DMS 273 (cell line): ENCODE results near the gene SLC34A1.
"Not testable (repeated sequence)": the region's sequence is repeated elsewhere in the genome, so short reads cannot be mapped to it uniquely, and the experiment has no call there.

Experiments used
- DNase-seq: peaks from one replicate; lab custom pipeline; 2025; ENCODE audit not compliant: unreplicated experiment; lab: John Stamatoyannopoulos, UW

The SLC34A1 gene

DNA sequence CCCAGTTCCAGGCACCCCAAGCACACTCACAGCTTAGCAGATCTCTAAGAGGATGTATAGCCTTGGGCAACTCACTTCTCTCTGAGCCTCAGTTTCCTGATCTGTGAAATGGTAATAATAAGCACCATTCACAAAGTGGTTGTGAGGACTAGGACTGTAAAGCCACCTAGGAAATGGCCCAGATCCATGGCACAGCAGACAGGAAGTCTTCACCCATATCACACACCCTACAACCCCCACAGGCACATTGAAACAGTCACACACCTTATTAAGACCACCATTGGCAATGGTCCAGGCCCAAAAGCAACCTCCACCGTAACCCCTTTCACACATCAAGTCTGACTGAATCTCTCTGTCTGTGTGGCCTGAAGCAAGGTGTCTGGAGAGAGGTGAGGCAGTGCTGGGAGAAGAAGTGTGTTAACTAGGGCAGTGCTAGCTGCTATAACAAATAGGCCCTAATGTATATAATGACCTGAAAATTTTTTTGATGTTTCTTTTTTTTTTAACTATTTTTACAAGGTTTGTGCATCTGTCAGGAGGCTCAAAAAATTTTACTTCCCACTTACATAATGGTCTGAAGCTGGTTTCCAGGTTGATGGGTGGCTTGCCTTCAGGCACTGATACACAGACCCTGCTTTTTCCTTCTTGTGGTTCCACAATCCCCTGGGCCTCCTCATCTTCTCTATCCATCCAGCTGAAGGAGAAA lies 28.9 kb upstream of the SLC34A1 start:
- DNase-seq, result no peak

DNA sequence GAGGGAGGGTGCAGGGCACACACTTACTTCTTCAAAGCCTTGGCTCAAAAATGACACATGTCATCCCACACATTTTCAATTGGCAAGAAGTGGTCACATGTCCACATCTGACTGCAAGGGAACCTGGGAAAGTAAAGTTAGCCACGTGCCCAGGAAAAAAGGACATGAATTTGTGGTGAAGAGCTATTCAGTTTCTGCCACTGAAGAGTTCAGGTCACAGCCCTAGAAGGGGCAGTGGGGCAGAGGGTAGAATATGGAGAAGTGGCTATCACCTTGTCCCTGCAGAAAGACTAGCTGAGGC lies 28.4 kb upstream of the SLC34A1 start:
- no peak for DNase-seq

DNA sequence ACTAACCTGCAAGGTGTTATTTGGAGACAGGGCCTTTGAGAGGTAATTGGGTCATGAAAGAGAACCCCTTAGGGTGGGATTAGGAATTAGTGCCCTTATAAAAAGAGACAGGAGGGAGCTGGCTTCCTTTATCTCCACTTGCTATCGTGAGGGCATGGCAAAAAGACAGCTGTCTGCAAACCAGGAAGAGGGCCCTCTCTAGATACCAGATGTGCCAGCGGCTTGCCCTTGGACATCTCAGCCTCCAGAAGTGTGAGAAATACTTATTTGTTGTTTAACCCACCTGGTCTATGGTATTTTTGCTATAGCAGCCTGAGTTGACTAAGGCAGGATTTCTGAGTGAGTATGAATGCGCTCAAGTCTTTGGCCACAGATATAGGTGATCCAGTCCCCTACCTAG lies 27.5 kb upstream of the SLC34A1 start:
- DNase-seq, result no peak

DNA sequence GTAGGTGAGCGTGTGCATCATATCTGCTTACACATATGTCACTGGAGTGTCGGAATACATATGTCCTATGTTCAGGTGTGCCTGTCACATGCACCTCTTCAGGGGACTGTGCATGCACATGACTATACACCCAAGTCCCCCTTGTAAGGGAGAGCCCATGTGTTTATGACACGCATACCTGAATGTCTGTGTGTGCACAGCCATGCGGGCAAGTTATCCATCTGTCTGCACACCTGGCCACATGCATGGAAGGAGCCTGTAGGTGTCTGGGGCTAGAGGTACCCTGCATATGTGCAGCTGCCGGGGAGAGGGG lies 27.1 kb upstream of the SLC34A1 start:
- DNase-seq, result no peak

DNA sequence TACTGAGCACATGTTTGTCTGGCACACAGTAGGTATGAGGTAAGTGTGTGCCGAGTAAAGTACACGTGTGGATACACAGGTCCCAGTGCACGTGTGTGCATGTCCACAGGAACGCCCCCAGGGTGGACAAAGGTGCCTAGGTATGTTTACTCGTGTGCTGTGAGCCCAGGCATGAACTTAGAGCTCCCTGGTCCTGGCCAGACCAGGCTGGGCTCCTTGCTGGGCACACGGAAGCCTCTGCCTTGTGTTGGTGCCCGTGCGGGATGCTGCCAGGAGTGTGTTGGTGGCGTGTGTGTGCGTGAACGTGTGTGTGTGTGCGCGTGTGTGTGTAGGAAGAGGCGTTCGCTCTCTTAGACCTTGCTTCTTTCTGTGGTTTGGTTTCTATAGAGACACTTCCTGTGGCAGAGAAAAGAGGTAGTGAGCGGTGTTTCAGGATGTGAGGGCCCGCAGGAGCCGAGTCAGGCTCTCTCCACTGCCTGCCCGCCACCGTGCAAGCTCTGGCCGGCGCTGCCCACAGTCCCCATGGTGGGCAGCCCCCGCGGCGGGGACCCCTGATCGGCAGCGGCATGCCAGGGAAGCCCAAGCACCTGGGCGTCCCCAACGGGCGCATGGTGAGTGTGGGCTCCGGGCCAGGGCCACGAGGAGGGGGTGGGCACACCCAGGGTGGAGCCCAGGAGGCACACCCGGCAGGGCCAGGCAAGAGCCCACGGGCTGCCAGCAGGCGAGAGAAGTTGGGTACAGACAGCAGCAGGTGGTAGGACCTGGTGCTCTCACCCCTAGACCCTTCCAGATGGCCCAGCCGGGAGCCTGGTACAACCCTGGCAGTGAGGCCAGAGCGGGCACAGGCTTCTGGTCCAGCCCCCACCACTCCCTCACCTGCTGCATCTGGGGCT lies 26.5 kb upstream of the SLC34A1 start, which contains the start of gene RGS14:
Gene RGS14 (plus strand): TSS at position 466 of the 893 bp plus-strand sequence. CDS start 101 bp downstream, at position 567.
- DNase-seq, result peak; percentile 77

DNA sequence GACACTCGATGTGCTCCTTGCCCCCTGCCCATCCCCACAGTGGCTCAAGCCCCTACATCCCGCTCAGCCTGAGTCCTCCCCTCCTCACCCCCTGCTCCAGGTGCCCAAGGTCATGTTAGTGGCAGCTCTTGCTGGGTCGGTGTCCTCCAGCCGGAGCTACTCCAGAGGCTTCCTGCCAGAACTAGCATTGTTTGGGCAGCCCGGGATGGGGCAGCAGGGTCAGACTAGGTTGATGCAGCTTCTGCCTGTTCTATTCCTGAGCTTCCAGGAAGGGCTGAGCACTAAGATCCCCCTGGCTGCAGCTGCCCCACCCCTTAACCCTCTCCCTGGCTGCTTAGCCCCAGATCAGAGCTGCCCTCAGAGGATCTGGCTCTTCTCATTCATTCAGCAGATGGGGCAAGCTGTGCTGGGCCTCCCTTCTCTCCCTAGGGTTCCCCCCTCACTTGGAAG lies 25.8 kb upstream of the SLC34A1 start:
- DNase-seq, result peak; percentile 63

DNA sequence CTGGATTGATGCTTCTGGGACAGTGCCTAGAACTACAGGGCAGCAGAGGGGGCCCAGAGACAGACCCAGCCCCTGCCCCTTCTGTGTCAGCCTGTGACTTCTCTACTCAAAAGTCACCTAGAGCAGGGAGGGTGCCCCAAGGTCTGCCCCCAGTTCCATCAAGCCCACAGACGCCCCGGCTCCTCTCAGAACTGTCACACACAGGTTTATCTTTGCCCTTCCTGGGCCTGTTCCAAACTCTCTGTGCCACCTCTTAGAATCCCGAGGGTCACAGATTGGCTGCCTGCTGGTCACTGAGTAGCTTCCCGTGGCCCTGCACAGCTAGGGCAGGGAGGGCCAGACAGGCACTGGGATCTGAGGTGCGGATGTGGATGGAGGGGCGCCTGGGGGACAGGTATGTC lies 24.8 kb upstream of the SLC34A1 start:
- no peak for DNase-seq

DNA sequence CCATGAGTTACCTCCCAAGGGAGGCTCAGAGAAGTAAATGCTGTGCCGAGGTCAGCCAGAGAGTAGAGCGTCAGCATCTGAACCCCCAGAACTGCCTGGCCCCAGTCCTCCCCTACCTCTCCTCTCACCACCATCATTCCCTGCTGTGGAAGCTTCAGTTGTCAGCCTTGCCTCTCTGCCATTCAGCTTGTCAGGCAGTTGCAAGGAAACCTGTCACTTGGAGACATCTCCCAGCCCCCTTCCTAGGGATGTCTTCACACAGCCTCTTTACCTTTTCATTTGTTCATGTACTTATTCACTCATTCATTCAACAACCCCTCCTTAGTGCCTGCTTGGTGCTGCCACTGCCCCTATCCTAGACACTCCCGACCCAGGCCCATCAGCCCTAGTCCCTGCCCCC lies 24.4 kb upstream of the SLC34A1 start:
- DNase-seq, result no peak

DNA sequence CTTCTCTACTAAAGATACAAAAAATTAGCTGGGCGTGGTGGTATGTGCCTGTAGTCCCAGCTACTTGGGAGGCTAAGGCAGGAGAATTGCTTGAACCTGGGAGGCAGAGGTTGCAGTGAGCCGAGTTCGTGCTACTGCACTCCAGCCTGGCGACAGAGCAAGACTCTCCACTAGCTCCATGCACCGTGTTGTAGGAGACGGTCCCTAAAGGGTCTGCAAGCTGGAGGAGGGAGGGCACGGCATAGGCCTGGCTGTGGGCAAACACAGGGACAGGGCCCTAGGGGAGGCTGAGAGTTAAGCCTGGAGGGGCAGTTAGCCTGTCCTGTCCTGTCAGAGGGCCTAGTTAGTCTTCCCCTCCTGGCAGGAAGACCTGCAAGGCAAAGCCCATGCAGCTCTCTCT lies 23.5 kb upstream of the SLC34A1 start:
- not testable (repeated sequence) for DNase-seq

DNA sequence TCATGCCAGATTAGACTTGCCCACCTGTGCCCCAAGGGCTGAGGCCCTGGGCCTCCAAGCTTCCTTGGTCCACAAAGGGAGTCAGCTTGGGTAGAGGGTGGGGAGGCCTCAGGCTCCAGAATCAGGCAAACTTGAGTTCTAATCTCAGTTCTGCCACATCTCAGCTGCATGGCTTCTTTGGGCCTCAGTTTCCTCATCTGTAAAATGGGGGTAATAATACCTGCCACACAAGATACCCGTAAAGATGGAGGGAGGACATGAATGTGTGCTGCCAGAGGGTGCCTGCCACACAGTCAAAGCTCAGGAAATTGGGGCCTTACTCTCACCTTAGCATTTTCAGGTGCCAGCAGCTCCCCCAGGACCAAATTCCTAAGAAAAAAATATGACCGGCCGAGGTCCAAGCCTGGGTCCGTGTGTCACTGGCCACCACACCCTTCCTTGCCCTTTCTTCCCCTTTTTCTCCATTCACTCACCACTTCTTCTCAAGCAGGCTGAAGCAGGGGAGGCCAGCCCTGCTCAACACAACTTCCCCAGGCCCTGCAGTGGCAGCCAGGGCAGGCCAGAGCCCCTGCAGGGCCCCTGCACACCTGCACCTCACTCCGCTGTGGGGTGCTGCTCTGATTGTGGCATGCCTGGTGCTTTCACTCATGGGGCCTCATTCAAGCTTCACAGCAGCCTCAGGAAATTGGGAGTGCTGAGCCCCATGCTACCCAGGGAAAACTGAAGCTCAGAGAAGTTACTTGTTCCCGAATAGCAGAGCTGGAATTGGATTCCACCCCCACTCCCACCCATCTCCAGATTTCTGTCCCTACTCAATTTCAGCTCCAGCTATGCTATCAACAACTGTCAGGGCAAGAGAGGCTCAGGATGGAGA lies 22.6 kb upstream of the SLC34A1 start:
- no peak for DNase-seq

DNA sequence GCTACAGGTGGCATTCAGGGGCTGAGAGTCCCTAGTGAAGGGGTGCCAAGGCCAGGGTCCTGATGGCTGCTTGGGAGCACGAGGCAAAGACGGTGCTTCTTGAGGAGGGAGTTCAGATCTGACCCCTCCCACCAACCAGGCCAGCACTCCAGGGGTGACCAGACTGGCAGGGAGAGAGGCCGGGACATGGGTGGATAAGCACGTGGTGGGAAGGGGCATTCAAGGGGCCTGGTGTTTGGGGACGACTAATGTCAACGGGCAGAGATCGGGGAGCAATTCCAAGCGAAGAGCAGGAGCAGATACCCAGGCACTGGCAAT lies 22.0 kb upstream of the SLC34A1 start:
- DNase-seq, result no peak

DNA sequence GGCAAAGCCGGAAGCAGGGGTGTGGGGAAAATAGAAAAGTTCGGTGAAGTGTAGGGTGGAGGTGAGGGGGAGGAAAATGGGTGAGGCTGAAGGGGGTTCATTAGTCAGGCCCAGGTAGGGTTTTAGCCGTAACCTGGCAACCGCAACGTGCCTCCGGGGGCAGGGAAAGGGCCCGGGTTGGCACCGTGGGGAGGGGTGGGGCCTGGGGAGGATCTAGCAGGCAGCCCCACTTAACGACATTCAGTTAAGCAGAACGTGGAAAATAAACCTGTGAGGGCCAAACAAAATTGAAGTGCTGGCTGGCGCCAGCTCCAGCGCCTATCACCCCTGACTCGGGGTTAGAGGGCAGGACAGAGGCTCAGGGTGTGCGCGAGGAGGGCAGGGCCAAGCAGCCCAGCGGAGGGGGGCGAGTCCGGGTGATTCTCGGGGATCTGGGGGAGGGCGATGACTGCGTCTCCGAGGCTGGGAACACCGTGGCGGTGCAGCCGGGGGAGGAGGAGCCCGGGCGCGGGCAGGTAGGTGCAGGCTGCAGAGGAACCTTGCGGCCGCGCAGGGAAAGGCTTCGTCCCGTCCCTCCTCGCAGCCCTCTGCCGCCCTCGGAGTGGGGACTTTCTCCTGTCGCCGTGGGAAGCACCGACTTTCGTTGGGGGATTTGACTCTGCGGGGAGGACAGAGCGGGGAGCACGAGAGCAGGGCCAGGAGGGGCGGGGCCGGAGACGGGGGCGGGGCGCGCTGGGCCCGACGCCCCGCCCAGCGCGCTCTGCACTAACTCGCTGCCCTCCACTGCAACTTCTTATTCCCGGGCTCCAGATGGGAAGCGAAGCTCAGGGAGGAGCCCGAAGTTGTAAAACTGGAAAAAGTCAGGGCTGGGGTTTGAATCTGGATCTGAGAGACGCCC lies 21.4 kb upstream of the SLC34A1 start:
- DNase-seq, result peak; percentile 86

DNA sequence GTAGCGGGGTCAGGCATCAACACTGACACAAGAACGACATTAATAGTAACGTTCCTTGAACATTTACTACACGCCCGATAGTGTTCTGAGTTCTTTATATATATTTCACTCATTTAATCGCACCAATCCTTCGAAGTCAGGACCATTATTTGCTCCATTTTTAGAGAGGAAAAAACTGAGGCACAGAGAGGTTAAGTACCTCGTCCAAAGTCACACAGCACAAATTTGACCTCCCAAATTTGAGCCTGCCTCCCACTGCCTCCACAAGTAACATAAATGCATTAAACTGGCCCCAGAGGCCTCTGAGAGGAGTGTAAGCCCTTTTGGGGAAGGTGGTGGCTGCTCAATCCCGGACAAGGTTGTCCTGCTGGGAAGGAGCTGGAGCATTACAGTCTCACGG lies 20.7 kb upstream of the SLC34A1 start:
- no peak for DNase-seq

DNA sequence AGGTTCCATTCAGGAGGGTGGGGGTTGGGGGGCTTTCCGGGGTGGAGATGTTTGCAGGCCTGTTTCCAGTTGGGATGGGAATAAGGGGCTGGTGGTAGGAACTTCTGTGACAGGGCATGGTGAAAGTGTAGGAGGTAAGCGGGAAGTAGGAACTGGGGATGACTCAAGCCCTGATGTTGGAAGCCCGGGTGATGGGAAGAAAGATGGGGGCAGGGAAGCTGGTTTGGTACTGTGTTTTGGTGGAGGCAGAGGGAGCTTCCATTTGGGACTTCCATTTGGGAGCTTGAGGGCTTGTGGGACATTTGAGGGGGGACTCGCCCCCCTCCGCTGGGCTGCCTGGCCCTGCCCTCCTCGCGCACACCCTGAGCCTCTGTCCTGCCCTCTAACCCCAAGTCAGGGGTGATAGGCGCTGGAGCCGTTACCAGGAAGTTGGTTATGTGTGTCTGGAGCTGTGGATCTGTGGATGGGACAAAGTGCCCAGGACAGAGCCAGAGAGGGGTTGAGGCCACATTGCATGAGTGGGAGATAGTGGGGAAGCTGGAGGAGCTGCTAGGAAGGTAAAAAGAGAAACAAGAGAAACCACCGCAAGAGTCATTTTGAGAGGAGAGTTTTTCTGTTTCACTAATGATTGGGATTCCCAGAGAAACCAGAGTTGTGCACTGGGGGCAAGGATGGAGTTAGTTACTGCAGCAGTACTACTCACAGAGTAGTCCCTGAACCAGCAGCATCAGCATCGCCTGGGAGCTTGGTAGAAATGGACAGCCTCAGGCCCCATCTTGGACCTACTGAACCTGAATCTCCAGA lies 19.9 kb upstream of the SLC34A1 start:
- DNase-seq, result no peak

DNA sequence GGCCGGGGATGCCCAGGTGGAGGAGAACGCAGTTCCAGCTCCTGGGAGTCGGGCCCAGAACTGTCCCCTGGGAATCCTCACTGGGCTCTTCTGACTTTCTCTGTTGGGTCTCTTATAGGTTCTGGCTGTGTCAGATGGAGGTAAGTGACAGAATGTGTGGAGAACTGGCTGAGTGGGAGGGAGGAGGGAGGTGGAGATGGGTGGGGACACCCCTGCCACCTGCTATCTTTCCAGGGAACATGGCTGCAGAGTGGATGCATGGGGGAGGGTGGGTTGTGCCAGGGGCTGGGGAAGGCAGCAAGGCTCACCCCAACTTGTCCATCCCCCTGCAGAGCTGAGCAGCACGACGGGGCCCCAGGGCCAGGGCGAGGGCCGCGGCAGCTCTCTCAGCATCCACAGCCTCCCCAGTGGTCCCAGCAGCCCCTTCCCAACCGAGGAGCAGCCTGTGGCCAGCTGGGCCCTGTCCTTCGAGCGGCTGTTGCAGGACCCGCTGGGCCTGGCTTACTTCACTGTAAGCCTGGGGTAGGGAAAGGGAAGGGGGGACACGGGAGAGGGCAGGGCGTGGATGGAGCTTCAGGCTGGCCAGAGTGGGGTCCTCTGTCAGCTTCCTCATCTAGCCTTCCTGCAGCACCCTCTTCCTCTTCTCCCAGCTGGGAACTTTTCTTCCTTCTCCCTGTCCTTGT lies 18.2 kb upstream of the SLC34A1 start:
- DNase-seq, result peak; percentile 62

DNA sequence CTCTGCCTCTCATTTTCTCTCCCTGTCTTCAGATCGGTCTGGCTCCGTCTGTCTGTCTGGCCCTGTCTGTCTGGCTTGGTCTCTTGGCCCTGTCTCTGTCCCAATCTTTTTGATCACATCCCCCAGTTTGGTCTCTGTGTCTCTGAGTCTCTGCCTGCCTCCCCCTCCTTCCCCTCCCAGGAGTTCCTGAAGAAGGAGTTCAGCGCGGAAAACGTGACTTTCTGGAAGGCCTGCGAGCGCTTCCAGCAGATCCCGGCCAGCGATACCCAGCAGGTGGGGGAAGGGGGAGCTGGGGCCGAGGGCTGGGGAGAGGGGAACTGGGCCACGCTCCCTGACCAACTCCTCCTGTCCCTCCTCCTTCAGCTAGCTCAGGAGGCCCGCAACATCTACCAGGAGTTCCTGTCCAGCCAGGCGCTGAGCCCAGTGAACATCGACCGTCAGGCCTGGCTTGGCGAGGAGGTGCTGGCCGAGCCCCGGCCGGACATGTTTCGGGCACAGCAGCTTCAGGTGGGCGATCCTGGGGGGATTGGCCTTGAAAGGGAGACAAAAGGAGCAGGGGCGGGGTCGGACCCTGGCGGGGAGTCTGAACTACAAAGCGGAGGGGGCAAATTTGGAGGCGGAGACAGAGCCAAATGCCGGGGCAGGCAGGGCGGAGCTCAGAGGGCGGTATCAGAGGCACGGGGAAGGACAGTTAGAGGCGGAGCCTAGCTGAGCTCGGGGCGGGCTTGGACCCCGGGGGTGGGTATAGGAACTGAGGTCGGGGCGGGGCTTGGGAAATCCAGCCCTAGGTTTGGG lies 17.5 kb upstream of the SLC34A1 start:
- DNase-seq, result no peak

DNA sequence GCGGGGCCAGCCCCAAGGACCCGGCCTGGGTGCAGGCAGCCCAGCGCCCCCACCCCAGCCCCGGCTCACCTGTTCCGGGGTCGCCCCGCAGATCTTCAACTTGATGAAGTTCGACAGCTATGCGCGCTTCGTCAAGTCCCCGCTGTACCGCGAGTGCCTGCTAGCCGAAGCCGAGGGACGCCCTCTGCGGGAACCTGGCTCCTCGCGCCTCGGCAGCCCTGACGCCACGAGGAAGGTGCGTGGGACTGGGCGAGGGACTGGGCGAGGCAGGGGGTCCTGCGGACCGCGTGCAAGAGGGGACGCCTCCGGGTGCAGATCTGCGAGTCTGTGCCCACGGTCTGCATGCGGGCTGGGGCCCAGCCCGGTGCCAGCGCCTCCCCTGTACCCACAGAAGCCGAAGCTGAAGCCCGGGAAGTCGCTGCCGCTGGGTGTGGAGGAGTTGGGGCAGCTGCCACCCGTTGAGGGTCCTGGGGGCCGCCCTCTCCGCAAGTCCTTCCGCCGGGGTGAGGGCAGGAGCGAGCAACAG lies 16.8 kb upstream of the SLC34A1 start:
- no peak for DNase-seq
